IMR-90 (cell line): ENCODE measurements around the gene ZNF346. TPM values are rescaled to one million over a fixed set of nuclear protein-coding genes. Genes with fewer than 3 reads are reported as not detected.

Source experiments
- ATAC-seq: fragments of 200-7000 bp; cut with Tn5 transposase; 2 replicates; pipeline ENCODE4 v1.9.1; 2020; ENCODE audit warnings: low read depth, mild to moderate bottlenecking, moderate library complexity
- BruUV-seq: library from RNA; stranded (reverse); fragments of 400-500 nt; replicated peaks from 2 replicates; lab custom pipeline; 2021; lab: Mats Ljungman, UMichigan
- CTCF ChIA-PET: fragments of 300-600 bp; formaldehyde crosslinking; extraction: SDS; loops from one replicate; lab custom pipeline; 2021; ENCODE audit warnings: antibody characterized with exemption; lab: Yijun Ruan, JAX
- POLR2A ChIA-PET: fragments of 300-600 bp; sonication (Branson Sonifier 250); formaldehyde crosslinking; loops from one replicate; lab custom pipeline; 2022; ENCODE audit warnings: antibody characterized with exemption; ENCODE audit not compliant: unreplicated experiment; lab: Charles Lee
- DNase-seq: peaks from one replicate; pipeline ENCODE4 v3.0.0; 2013
- H2AFZ ChIP-seq: replicated peaks from 2 replicates; pipeline ENCODE3; 2013; ENCODE audit warnings: low read length, mild to moderate bottlenecking; ENCODE audit not compliant: poor library complexity
- H2AK5ac ChIP-seq: 2 replicates; pipeline ENCODE4 v1.6.1; 2013; ENCODE audit warnings: low read depth, low read length, inconsistent platforms
- H2AK9ac ChIP-seq: replicated peaks from 2 replicates; pipeline ENCODE3; 2013; ENCODE audit warnings: mild to moderate bottlenecking, low read depth, low read length, moderate library complexity; ENCODE audit not compliant: poor library complexity
- H2BK120ac ChIP-seq: 2 replicates; pipeline ENCODE4 v1.6.1; 2013; ENCODE audit warnings: low read depth, low read length, inconsistent platforms
- H2BK15ac ChIP-seq: 3 replicates; pipeline ENCODE4 v1.6.1; 2013; ENCODE audit warnings: low read depth, low read length, inconsistent platforms
- H2BK20ac ChIP-seq: 2 replicates; pipeline ENCODE4 v1.6.1; 2013; ENCODE audit warnings: low read depth, mild to moderate bottlenecking, inconsistent platforms, low read length, moderate library complexity
- H2BK5ac ChIP-seq: 2 replicates; pipeline ENCODE4 v1.6.1; 2013; ENCODE audit warnings: mild to moderate bottlenecking, low read depth, low read length, inconsistent platforms; ENCODE audit not compliant: poor library complexity, severe bottlenecking
- H3K14ac ChIP-seq: replicated peaks from 2 replicates; pipeline ENCODE4 v1.6.1; 2013; ENCODE audit warnings: low read depth, low read length, inconsistent platforms
- H3K18ac ChIP-seq: 2 replicates; pipeline ENCODE4 v1.6.1; 2013; ENCODE audit warnings: low read depth, low read length, control low read depth
- H3K23ac ChIP-seq: 2 replicates; pipeline ENCODE4 v1.6.1; 2013; ENCODE audit warnings: low read depth, low read length, inconsistent platforms
- H3K27ac ChIP-seq: 2 replicates; pipeline ENCODE4 v1.5.1; 2013; ENCODE audit warnings: mild to moderate bottlenecking, control low read depth, low read length; ENCODE audit not compliant: insufficient read depth
- H3K27me3 ChIP-seq: 2 replicates; pipeline ENCODE4 v1.6.1; 2013; ENCODE audit warnings: low read length; ENCODE audit not compliant: control insufficient read depth, insufficient read depth
- H3K36me3 ChIP-seq: 2 replicates; pipeline ENCODE4 v1.6.1; 2013; ENCODE audit warnings: low read length, mixed read lengths; ENCODE audit not compliant: control insufficient read depth, insufficient read depth
- H3K4ac ChIP-seq: 2 replicates; pipeline ENCODE4 v1.6.1; 2013; ENCODE audit warnings: low read depth, low read length, inconsistent platforms
- H3K4me1 ChIP-seq: 2 replicates; pipeline ENCODE4 v1.6.1; 2013; ENCODE audit warnings: low read length, mixed read lengths; ENCODE audit not compliant: control insufficient read depth, insufficient read depth
- H3K4me2 ChIP-seq: 2 replicates; pipeline ENCODE4 v1.6.1; 2013; ENCODE audit warnings: low read depth, mild to moderate bottlenecking, control low read depth, low read length, moderate library complexity
- H3K4me3 ChIP-seq: 2 replicates; pipeline ENCODE4 v1.5.1; 2013; ENCODE audit warnings: low read depth, mild to moderate bottlenecking, control low read depth, low read length, moderate library complexity; ENCODE audit not compliant: insufficient read depth
- H3K56ac ChIP-seq: 2 replicates; pipeline ENCODE4 v1.6.1; 2013; ENCODE audit warnings: low read length, inconsistent platforms; ENCODE audit not compliant: insufficient read depth; ENCODE audit errors: extremely low read depth
- H3K79me1 ChIP-seq, 2 experiments: 2 replicates each; pipeline ENCODE4 v1.6.1; 2013; ENCODE audit warnings: low read length in 2 of 2, inconsistent platforms in 1 of 2, low read depth in 1 of 2
- H3K9ac ChIP-seq: 2 replicates; pipeline ENCODE4 v1.6.1; 2013; ENCODE audit warnings: low read depth, low read length, control low read depth
- H3K9me1 ChIP-seq: 2 replicates; pipeline ENCODE4 v1.6.1; 2013; ENCODE audit warnings: low read length, inconsistent platforms; ENCODE audit not compliant: insufficient read depth
- H3K9me3 ChIP-seq: 2 replicates; pipeline ENCODE4 v1.6.1; 2013; ENCODE audit warnings: low read length; ENCODE audit not compliant: control insufficient read depth, insufficient read depth
- H4K20me1 ChIP-seq: 2 replicates; pipeline ENCODE4 v1.6.1; 2013; ENCODE audit warnings: low read length, inconsistent platforms; ENCODE audit not compliant: insufficient read depth
- H4K5ac ChIP-seq: 2 replicates; pipeline ENCODE4 v1.6.1; 2013; ENCODE audit warnings: mild to moderate bottlenecking, low read depth, low read length, control low read depth
- H4K8ac ChIP-seq, 2 experiments: 2 replicates each; pipeline ENCODE4 v1.6.1; 2013; ENCODE audit warnings: low read depth in 2 of 2, low read length in 2 of 2, control low read depth in 1 of 2, inconsistent platforms in 1 of 2
- H4K91ac ChIP-seq: 2 replicates; pipeline ENCODE4 v1.6.1; 2013; ENCODE audit warnings: low read depth, low read length, inconsistent platforms; ENCODE audit not compliant: insufficient read depth
- CHD1 ChIP-seq: IDR thresholded peaks from 2 replicates; pipeline ENCODE4 v1.6.1; 2012; ENCODE audit warnings: low read depth, low read length, improper control_type of control experiment
- CTCF ChIP-seq: conservative IDR thresholded peaks from 2 replicates; pipeline ENCODE4 v1.5.1; 2012; ENCODE audit warnings: mild to moderate bottlenecking, low read depth, low read length, improper control_type of control experiment
- ELK1 ChIP-seq: fragments of 150-350 bp; IDR thresholded peaks from 2 replicates; pipeline ENCODE4 v1.6.1; 2016; ENCODE audit warnings: low read depth, mild to moderate bottlenecking, low read length, moderate library complexity, borderline replicate concordance
- FOS ChIP-seq: fragments of 150-350 bp; IDR thresholded peaks from 2 replicates; pipeline ENCODE4 v1.6.1; 2016; ENCODE audit warnings: low read depth, low read length
- MAFK ChIP-seq: IDR thresholded peaks from 2 replicates; pipeline ENCODE4 v1.6.1; 2012; ENCODE audit warnings: low read depth, low read length, improper control_type of control experiment
- MAZ ChIP-seq: IDR thresholded peaks from 2 replicates; pipeline ENCODE4 v1.6.1; 2012; ENCODE audit warnings: low read depth, mild to moderate bottlenecking, low read length, improper control_type of control experiment, moderate library complexity, borderline replicate concordance
- NFE2L2 ChIP-seq: fragments of 150-350 bp; IDR thresholded peaks from 2 replicates; pipeline ENCODE4 v1.6.1; 2016; ENCODE audit warnings: low read depth, mild to moderate bottlenecking, low read length
- RAD21 ChIP-seq: IDR thresholded peaks from 2 replicates; pipeline ENCODE4 v1.6.1; 2012; ENCODE audit warnings: low read length, improper control_type of control experiment
- RCOR1 ChIP-seq: IDR thresholded peaks from 2 replicates; pipeline ENCODE4 v1.6.1; 2012; ENCODE audit warnings: mild to moderate bottlenecking, low read length, improper control_type of control experiment; ENCODE audit not compliant: insufficient replicate concordance
- RFX5 ChIP-seq: IDR thresholded peaks from 2 replicates; pipeline ENCODE4 v1.8.0; 2012; ENCODE audit warnings: low read depth, mild to moderate bottlenecking, low read length, moderate library complexity
- SMC3 ChIP-seq: fragments of 150-350 bp; IDR thresholded peaks from 2 replicates; pipeline ENCODE4 v1.6.1; 2016; ENCODE audit warnings: low read depth, mild to moderate bottlenecking, antibody characterized with exemption, low read length, moderate library complexity
- USF2 ChIP-seq: fragments of 150-350 bp; IDR thresholded peaks from 2 replicates; pipeline ENCODE4 v1.6.1; 2017; ENCODE audit warnings: mild to moderate bottlenecking, antibody characterized with exemption, low read length, low read depth
- WGBS, 2 experiments: methylation state at CpG; one replicate each; pipeline versions ENCODE4 v1.1.5 to v1.1.7; 2013; ENCODE audit warnings: missing lambda C conversion rate in 2 of 2; ENCODE audit not compliant: insufficient read length in 1 of 2; ENCODE audit errors: extremely low coverage in 2 of 2; 5-methylcytosine and 5-hydroxymethylcytosine counted together
- dilution Hi-C: fragments of 300-500 bp; cut with HindIII; formaldehyde crosslinking; loops from one replicate; pipeline ENCODE4 v1.14.3; 2018; ENCODE audit warnings: low sequenced_read_pairs; ENCODE audit not compliant: unreplicated experiment
- in situ Hi-C: fragments of 300-500 bp; cut with MboI; formaldehyde crosslinking; loops from 3 replicates; pipeline ENCODE4 v1.14.3; 2019; ENCODE audit warnings: low sequenced_read_pairs, inconsistent platforms, mixed read lengths
- intact Hi-C: fragments of 100-400 bp; cut with micrococcal nuclease; formaldehyde crosslinking; loops from 2 replicates; pipeline ENCODE4 v1.10.0; 2022
- polyA plus RNA-seq, 3 experiments: library from polyadenylated mRNA; depleted of rRNA; stranded (reverse); fragments of >200 nt; gene quantifications; 2 replicates each; pipeline ENCODE4 v1.2.3, GENCODE V29; 2012; ENCODE audit warnings: low replicate concordance in 1 of 3
- total RNA-seq: library from RNA; depleted of rRNA; stranded (reverse); fragments of >200 nt; gene quantifications from 2 replicates; pipeline ENCODE4 v1.2.3, GENCODE V29; 2012

The ZNF346 gene
- total and polyA plus RNA-seq, 2 of the 4 experiments (the other 2 are of a cell fraction) = 15.1 to 17.0 TPM

- in situ Hi-C loops = no loop called here
- H4K8ac ChIP-seq = no peak overlapping the region
- H3K23ac ChIP-seq = no peak overlapping the region
- H2BK120ac ChIP-seq = no peak overlapping the region
- CTCF ChIA-PET = no interaction called here
- no peak overlapping the region for H2BK15ac ChIP-seq
- H2BK20ac ChIP-seq = no peak overlapping the region
- no peak overlapping the region for H3K14ac ChIP-seq
- no peaks in the 10 kb centered on the region; the same call in none of the 2 replicates for H3K9me1 ChIP-seq
- H3K56ac ChIP-seq = no peak overlapping the region
- peaks cover 52% of the 10 kb centered on the region for H4K20me1 ChIP-seq
- H2AFZ ChIP-seq = no peak overlapping the region
- no peak overlapping the region for H3K9ac ChIP-seq
- TF ChIP-seq USF2 = no peak
- no peak for TF ChIP-seq ELK1
- no peak for TF ChIP-seq RCOR1
- no peak for TF ChIP-seq SMC3
- no peak for TF ChIP-seq RAD21
- no peak for TF ChIP-seq MAZ
- no peak for TF ChIP-seq CTCF
- no peak for TF ChIP-seq MAFK
- TF ChIP-seq NFE2L2 = no peak
- TF ChIP-seq CHD1 = no peak
- no peak for TF ChIP-seq FOS
- no peak for TF ChIP-seq RFX5
- no TSS peak for BruUV-seq
- no peak overlapping the region for H2BK5ac ChIP-seq
- no peak overlapping the region for H2AK9ac ChIP-seq
- H4K91ac ChIP-seq = no peak overlapping the region
- no peak overlapping the region for H3K4ac ChIP-seq
- POLR2A ChIA-PET = no interaction called here
- no peak for ATAC-seq
- H3K9me3 ChIP-seq = no peaks in the 10 kb centered on the region
- no peak for DNase-seq
- no peak overlapping the region for H3K18ac ChIP-seq
- no peak overlapping the region for H3K4me2 ChIP-seq
- dilution Hi-C loops = no loop called here
- H3K4me3 ChIP-seq = no peak overlapping the region
- H3K79me1 ChIP-seq = peaks cover 5 to 53% of the 10 kb centered on the region in 2 experiments
- H3K27ac ChIP-seq = no peak overlapping the region
- no peak overlapping the region for H2AK5ac ChIP-seq
- no peak overlapping the region for H4K5ac ChIP-seq
- intact Hi-C loops = no loop called here
- no CpG with 5 or more reads among the region's 3 CpGs for WGBS, 2 experiments
- H3K27me3 ChIP-seq = no peaks in the 10 kb centered on the region
- H3K4me1 ChIP-seq = no peaks in the 10 kb centered on the region
- no peaks in the 10 kb centered on the region for H3K36me3 ChIP-seq
Observed at GRCh38 chr5:176987583-176987982, 34.9 kb upstream of the ZNF346 start.
